HFFc6 (cell line): Measurements from ENCODE around the gene CAMSAP3. TPM values are rescaled to one million over a fixed set of nuclear protein-coding genes. Genes with fewer than 3 reads are reported as not detected.
A peak's percentile ranks its signal among the peaks of the same experiment; 100 is the strongest.

Experiments used
- DNase-seq: peaks from one replicate; pipeline ENCODE4 v3.0.0-alpha.2; 2018
- H3K27ac Mint-ChIP-seq: 2 replicates; pipeline ENCODE4 v1.8.0; 2020; ENCODE audit warnings: mild to moderate bottlenecking, mixed read lengths
- H3K27me3 Mint-ChIP-seq: 2 replicates; pipeline ENCODE4 v1.8.0; 2021; ENCODE audit warnings: mild to moderate bottlenecking, moderate library complexity, mixed read lengths; ENCODE audit not compliant: insufficient read depth
- H3K36me3 Mint-ChIP-seq: 2 replicates; pipeline ENCODE4 v1.8.0; 2021; ENCODE audit warnings: low read depth, mixed read lengths
- H3K4me1 Mint-ChIP-seq: 2 replicates; pipeline ENCODE4 v1.8.0; 2020; ENCODE audit warnings: low read depth, mixed read lengths
- H3K4me3 Mint-ChIP-seq: 2 replicates; pipeline ENCODE4 v1.8.0; 2020; ENCODE audit warnings: mild to moderate bottlenecking, moderate library complexity, mixed read lengths
- H3K9me3 Mint-ChIP-seq: 2 replicates; pipeline ENCODE4 v1.8.0; 2020; ENCODE audit warnings: mild to moderate bottlenecking, mixed read lengths
- total RNA-seq, 6 experiments: library from RNA; stranded (reverse); fragmentation: NEBNext Ultra II Directional; extraction: Animal tissue kit (Norgen Biotek cat#: 25700); gene quantifications; 2 replicates in 1 of 6; 3 replicates in 5 of 6; pipeline ENCODE4 v1.2.3, GENCODE V29; 2021
- TF ChIP-seq, protein P1 (sequence below): fragments of 200-600 bp; sonication (generic); IDR thresholded peaks from 2 replicates; pipeline ENCODE4 v1.5.0; 2021; ENCODE audit warnings: antibody characterized with exemption, mild to moderate bottlenecking

Gene CAMSAP3
- total RNA-seq, 6 experiments from 2014 or later, result not detected

DNA sequence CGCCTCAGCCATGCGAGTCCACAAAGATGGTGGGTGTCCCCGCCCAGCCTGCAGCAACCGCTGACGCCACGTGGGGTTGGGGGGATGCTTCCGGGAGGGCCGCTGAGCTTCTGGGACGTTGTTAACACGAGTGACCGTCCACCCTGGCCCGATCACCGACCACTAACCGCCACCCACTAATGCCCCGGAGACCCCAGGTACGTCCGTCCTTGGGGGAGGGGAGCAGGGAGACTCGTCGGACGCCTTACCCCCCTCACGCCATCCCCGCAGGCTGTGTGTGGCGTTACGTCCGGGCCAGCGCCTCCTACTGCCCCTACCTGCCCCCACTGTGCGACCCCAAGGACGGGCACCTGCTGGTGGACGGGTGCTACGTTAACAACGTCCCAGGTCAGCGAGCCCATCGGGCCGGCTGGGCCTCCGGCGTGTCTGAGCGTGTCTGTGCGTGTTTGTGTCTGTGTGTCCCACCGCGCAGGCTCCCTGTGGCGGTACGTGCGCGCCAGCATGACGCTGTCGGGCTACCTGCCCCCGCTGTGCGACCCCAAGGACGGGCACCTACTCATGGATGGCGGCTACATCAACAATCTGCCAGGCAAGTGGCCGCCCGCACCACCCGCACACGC, 38.9 kb upstream of the CAMSAP3 start:
- TF ChIP-seq, protein P1, sequence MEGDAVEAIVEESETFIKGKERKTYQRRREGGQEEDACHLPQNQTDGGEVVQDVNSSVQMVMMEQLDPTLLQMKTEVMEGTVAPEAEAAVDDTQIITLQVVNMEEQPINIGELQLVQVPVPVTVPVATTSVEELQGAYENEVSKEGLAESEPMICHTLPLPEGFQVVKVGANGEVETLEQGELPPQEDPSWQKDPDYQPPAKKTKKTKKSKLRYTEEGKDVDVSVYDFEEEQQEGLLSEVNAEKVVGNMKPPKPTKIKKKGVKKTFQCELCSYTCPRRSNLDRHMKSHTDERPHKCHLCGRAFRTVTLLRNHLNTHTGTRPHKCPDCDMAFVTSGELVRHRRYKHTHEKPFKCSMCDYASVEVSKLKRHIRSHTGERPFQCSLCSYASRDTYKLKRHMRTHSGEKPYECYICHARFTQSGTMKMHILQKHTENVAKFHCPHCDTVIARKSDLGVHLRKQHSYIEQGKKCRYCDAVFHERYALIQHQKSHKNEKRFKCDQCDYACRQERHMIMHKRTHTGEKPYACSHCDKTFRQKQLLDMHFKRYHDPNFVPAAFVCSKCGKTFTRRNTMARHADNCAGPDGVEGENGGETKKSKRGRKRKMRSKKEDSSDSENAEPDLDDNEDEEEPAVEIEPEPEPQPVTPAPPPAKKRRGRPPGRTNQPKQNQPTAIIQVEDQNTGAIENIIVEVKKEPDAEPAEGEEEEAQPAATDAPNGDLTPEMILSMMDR, result 0 out of 2 replicates have a peak, but pooled peaks have one; percentile 15
- peaks cover 35% of the 10 kb centered on the region for H3K36me3 Mint-ChIP-seq
- H3K27me3 Mint-ChIP-seq, result peaks cover 1% of the 10 kb centered on the region; the same call in 1 of the 2 replicates
- no peak overlapping the region for H3K4me3 Mint-ChIP-seq
- H3K9me3 Mint-ChIP-seq, result no peaks in the 10 kb centered on the region
- no peak for DNase-seq
- H3K27ac Mint-ChIP-seq, result no peak overlapping the region
- H3K4me1 Mint-ChIP-seq, result no peaks in the 10 kb centered on the region

DNA sequence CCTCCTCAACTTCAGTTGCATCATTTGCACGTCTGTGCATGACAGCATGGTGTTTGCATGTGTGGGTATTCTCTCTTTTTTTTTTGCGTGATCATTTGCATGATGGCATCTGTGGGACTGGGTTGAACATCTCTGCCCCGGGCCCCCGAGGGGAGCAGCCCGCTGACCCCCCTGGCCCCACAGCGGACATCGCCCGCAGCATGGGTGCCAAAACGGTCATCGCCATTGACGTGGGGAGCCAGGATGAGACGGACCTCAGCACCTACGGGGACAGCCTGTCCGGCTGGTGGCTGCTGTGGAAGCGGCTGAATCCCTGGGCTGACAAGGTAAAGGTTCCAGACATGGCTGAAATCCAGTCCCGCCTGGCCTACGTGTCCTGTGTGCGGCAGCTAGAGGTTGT, 37.0 kb upstream of the CAMSAP3 start:
- peaks cover 38% of the 10 kb centered on the region for H3K36me3 Mint-ChIP-seq
- no peaks in the 10 kb centered on the region for H3K9me3 Mint-ChIP-seq
- TF ChIP-seq, protein P1, result no peak
- H3K4me3 Mint-ChIP-seq, result no peak overlapping the region
- peaks cover 1% of the 10 kb centered on the region; the same call in 1 of the 2 replicates for H3K27me3 Mint-ChIP-seq
- no peak overlapping the region for H3K27ac Mint-ChIP-seq
- H3K4me1 Mint-ChIP-seq, result no peaks in the 10 kb centered on the region
- no peak for DNase-seq

DNA sequence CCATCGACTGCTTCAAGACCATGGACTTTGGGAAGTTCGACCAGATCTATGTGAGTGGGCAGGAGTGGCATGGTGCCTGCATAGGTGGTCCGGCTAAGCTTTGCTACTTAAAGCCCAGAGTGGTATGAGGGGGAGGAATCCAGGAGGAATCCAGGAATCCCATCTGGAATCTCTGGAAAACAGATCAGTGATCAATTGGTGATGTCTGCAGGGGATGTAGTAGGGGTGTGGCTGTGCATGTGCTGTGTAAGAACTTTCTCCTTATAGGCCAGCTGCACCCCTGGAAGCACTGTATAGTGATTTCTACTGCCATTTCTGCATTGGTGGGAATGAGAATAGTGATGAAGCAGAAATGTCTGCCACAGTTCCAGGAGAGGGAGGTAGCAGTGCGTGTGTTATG, 36.6 kb upstream of the CAMSAP3 start:
- DNase-seq, result no peak

DNA sequence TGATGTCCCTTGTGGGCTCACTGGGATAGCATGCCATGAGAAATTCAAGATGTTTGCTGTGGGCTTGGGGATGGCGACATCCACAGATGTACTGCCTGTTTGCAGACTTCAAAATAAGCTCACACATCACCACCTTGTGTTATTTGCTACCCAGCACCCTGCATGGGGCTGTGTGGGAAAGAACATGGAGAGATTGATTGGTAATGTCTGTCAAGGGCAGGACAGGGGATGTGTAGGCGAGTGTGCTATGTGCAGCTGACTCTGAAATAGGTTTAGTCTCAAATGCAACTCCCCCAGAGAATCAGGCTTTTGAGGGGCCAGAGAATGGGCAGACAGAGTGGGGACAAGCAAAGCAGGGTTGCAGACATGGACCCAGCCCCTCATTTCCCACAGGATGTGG, 35.4 kb upstream of the CAMSAP3 start:
- Mint-ChIP-seq H3K4me1 (no peaks in the 10 kb centered on the region), H3K4me3 (no peak overlapping the region), H3K27me3 (peaks cover 1% of the 10 kb centered on the region; the same call in 1 of the 2 replicates), H3K9me3 (no peaks in the 10 kb centered on the region), H3K36me3 (peaks cover 42% of the 10 kb centered on the region), H3K27ac (no peak overlapping the region)
- DNase-seq, result no peak
- TF ChIP-seq, protein P1, result no peak

More for the DNA sequence above, 36.6 kb upstream of the CAMSAP3 start:
- Mint-ChIP-seq H3K27ac (no peak overlapping the region), H3K36me3 (peaks cover 37% of the 10 kb centered on the region), H3K4me1 (no peaks in the 10 kb centered on the region), H3K4me3 (no peak overlapping the region), H3K27me3 (peaks cover 1% of the 10 kb centered on the region; the same call in 1 of the 2 replicates), H3K9me3 (no peaks in the 10 kb centered on the region)
- TF ChIP-seq, protein P1, result no peak

DNA sequence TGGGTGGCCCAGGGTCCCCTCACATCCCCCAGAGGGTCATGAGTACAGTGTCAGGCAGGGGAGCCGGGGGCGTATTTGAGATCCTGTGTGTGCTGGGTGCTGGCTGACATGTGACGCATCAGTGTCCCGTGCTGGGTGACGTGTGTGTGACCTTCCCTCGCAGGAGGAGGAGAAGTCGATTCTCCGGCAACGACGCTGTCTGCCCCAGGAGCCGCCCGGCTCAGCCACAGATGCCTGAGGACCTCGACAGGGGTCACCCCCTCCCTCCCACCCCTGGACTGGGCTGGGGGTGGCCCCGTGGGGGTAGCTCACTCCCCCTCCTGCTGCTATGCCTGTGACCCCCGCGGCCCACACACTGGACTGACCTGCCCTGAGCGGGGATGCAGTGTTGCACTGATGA, 34.3 kb upstream of the CAMSAP3 start:
- Mint-ChIP-seq H3K36me3 (peaks cover 38% of the 10 kb centered on the region), H3K4me1 (no peaks in the 10 kb centered on the region)
- no peak for DNase-seq

More for the DNA sequence above, 34.3 kb upstream of the CAMSAP3 start:
- Mint-ChIP-seq H3K27ac (no peak overlapping the region), H3K9me3 (no peaks in the 10 kb centered on the region), H3K27me3 (peaks cover 2% of the 10 kb centered on the region; the same call in 1 of the 2 replicates), H3K4me3 (no peak overlapping the region)
- TF ChIP-seq, protein P1, result no peak
